GM12865 (cell line): Measurements from ENCODE around the gene METTL1.

ENCODE experiments used
- DNase-seq: peaks from one replicate; pipeline ENCODE4 v3.0.0; 2010; ENCODE audit warnings: low read depth
- H3K4me3 ChIP-seq: 2 replicates; pipeline ENCODE4 v1.5.1; 2011; ENCODE audit warnings: mild to moderate bottlenecking, low read depth, low read length, control low read depth
- CTCF ChIP-seq: IDR thresholded peaks from 2 replicates; pipeline ENCODE4 v1.5.1; 2011; ENCODE audit warnings: low read length, control low read depth, low read depth, inconsistent platforms; ENCODE audit not compliant: insufficient read depth; ENCODE audit errors: missing control alignments

Gene METTL1

GRCh38 chr12:57807285-57807684 lies 35.4 kb upstream of the METTL1 start:
- H3K4me3 ChIP-seq = no peak overlapping the region
- TF ChIP-seq CTCF = no peak
- no peak for DNase-seq

- no peak overlapping the region for H3K4me3 ChIP-seq
- TF ChIP-seq CTCF = no peak
- no peak for DNase-seq
Observed at GRCh38 chr12:57806677-57807076, 34.8 kb upstream of the METTL1 start.

- TF ChIP-seq CTCF = peak; percentile 76
- no peak overlapping the region for H3K4me3 ChIP-seq
- DNase-seq = peak; percentile 32
Observed at GRCh38 chr12:57803319-57803893, 31.5 kb upstream of the METTL1 start.

GRCh38 chr12:57802607-57803006 lies 30.7 kb upstream of the METTL1 start:
- H3K4me3 ChIP-seq = no peak overlapping the region
- no peak for DNase-seq
- TF ChIP-seq CTCF = no peak

GRCh38 chr12:57800965-57801364 lies 29.1 kb upstream of the METTL1 start:
- no peak for DNase-seq
- no peak overlapping the region for H3K4me3 ChIP-seq
- no peak for TF ChIP-seq CTCF

- no peak for TF ChIP-seq CTCF
- H3K4me3 ChIP-seq = no peak overlapping the region
- no peak for DNase-seq
Observed at GRCh38 chr12:57797933-57798332, 26.0 kb upstream of the METTL1 start.

- no peak for DNase-seq
- H3K4me3 ChIP-seq = no peak overlapping the region
- TF ChIP-seq CTCF = no peak
Observed at GRCh38 chr12:57796996-57797395, 25.1 kb upstream of the METTL1 start.
